Measurements from ENCODE around the gene IL1RL1.
A peak's percentile ranks its signal among the peaks of the same experiment; 100 is the strongest.

Gene IL1RL1

GRCh38 chr2:102301867-102302362 lies 9.4 kb upstream of the IL1RL1 start:
- in situ Hi-C loops (cut with HindIII; ENCODE audit: low sequenced_read_pairs), result no loop called here
- no peak for DNase-seq (ENCODE audit: low read depth, low spot score)
- H3K4me3 ChIP-seq (ENCODE audit: low read depth, low read length), result no peak overlapping the region

GRCh38 chr2:102302458-102302857 lies 8.9 kb upstream of the IL1RL1 start:
- TF ChIP-seq CTCF (IDR thresholded peaks at IDR 0.05; ENCODE audit: low read depth, low read length), result no peak

More at GRCh38 chr2:102301867-102302362, 9.4 kb upstream of the IL1RL1 start:
- no peak for TF ChIP-seq CTCF (IDR thresholded peaks at IDR 0.05; ENCODE audit: low read depth, low read length)

DNA sequence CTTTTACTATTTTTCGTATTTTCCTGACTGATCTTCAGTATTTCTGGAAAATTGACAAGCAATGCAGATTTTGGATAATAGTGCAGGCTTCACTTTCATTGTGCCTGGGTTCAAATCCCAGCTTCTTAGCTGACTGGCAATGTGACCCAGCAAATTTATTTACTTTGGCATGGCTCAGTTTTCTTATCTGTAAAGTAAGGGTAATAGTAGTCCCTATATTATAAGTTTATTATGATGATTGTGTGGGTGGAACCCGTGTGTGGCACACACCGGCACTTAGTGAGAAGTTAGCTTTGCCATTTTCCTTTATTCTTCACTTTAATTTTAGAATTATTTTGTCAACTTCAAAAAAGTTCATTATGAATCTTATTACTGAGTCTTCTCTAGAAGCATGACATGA lies 7.8 kb upstream of the IL1RL1 start:
- no peak for DNase-seq (ENCODE audit: low read depth, low spot score)
- H3K4me3 ChIP-seq (ENCODE audit: low read depth, low read length), result no peak overlapping the region
- TF ChIP-seq CTCF (IDR thresholded peaks at IDR 0.05; ENCODE audit: low read depth, low read length), result no peak
- in situ Hi-C loops (cut with HindIII; ENCODE audit: low sequenced_read_pairs), result no loop called here

More at GRCh38 chr2:102302458-102302857, 8.9 kb upstream of the IL1RL1 start:
- no peak for DNase-seq (ENCODE audit: low read depth, low spot score)
- in situ Hi-C loops (cut with HindIII; ENCODE audit: low sequenced_read_pairs), result no loop called here
- no peak overlapping the region for H3K4me3 ChIP-seq (ENCODE audit: low read depth, low read length)

DNA sequence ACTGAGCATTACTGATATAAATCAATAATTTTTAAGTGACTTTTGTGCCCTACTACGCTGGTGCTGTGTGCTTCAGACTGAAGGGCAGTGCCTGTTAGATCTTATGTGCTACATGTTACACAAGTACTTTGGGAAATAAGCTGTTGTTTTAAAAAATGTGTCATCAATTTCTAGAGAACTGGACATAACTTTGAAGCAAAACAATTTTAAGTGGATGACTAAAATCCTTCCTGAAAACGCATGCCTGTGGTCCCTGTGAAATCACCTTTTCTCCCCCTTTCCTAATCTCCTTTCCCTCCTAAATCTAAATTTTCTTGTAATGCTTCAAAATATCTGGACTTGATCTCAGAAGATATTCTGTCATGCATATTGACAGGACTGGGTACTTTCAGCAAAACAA lies 7.1 kb upstream of the IL1RL1 start:
- H3K4me3 ChIP-seq (ENCODE audit: low read depth, low read length), result no peak overlapping the region
- peak; percentile 35 for DNase-seq (ENCODE audit: low read depth, low spot score)
- in situ Hi-C loops (cut with HindIII; ENCODE audit: low sequenced_read_pairs), result no loop called here
- no peak for TF ChIP-seq CTCF (IDR thresholded peaks at IDR 0.05; ENCODE audit: low read depth, low read length)

- no peak for DNase-seq (ENCODE audit: low read depth, low spot score)
- in situ Hi-C loops (cut with HindIII; ENCODE audit: low sequenced_read_pairs), result no loop called here
- no peak overlapping the region for H3K4me3 ChIP-seq (ENCODE audit: low read depth, low read length)
- TF ChIP-seq CTCF (IDR thresholded peaks at IDR 0.05; ENCODE audit: low read depth, low read length), result no peak
These were observed 6.4 kb upstream of the IL1RL1 start for GRCh38 chr2:102304711-102305611.

- no peak for DNase-seq (ENCODE audit: low read depth, low spot score)
- no peak overlapping the region for H3K4me3 ChIP-seq (ENCODE audit: low read depth, low read length)
- in situ Hi-C loops (cut with HindIII; ENCODE audit: low sequenced_read_pairs), result no loop called here
- no peak for TF ChIP-seq CTCF (IDR thresholded peaks at IDR 0.05; ENCODE audit: low read depth, low read length)
These were observed 5.2 kb upstream of the IL1RL1 start for GRCh38 chr2:102306125-102306524.
